IPS-15b (cell line): ENCODE data around the gene CDIPT.

Source experiments
- H3K27me3 ChIP-seq: one replicate; pipeline ENCODE4 v1.6.1; 2013; ENCODE audit warnings: low read length; ENCODE audit not compliant: control insufficient read depth, insufficient read depth
- H3K36me3 ChIP-seq: one replicate; pipeline ENCODE4 v1.6.1; 2013; ENCODE audit warnings: low read length; ENCODE audit not compliant: control insufficient read depth, insufficient read depth
- H3K4me1 ChIP-seq: one replicate; pipeline ENCODE4 v1.6.1; 2013; ENCODE audit warnings: mild to moderate bottlenecking, low read length; ENCODE audit not compliant: control insufficient read depth, insufficient read depth
- H3K4me3 ChIP-seq: one replicate; pipeline ENCODE4 v1.5.1; 2013; ENCODE audit warnings: low read depth, low read length
- H3K9ac ChIP-seq: one replicate; pipeline ENCODE4 v1.6.1; 2013; ENCODE audit warnings: low read depth, mild to moderate bottlenecking, low read length
- H3K9me3 ChIP-seq: one replicate; pipeline ENCODE4 v1.6.1; 2013; ENCODE audit warnings: mild to moderate bottlenecking, low read length; ENCODE audit not compliant: control insufficient read depth, insufficient read depth

CDIPT gene

GRCh38 chr16:29812754-29813643, 50.0 kb downstream of the CDIPT start:
- Histone ChIP-seq H3K9ac (no peak overlapping the region), H3K4me1 (peaks cover 15% of the 10 kb centered on the region), H3K4me3 (peak overlapping the region; percentile 87)

GRCh38 chr16:29811896-29812665, 50.9 kb downstream of the CDIPT start, which contains the start of gene PRRT2:
PRRT2 (plus strand) TSS chr16:29812193; CDS start chr16:29813055, 862 bp downstream.
- Histone ChIP-seq H3K27me3 (no peaks in the 10 kb centered on the region), H3K36me3 (peaks cover 14% of the 10 kb centered on the region), H3K4me3 (peak within 1 kb of the TSS; percentile 87), H3K9me3 (no peaks in the 10 kb centered on the region), H3K4me1 (peaks cover 15% of the 10 kb centered on the region), H3K9ac (peak within 1 kb of the TSS; percentile 83)

More at GRCh38 chr16:29812754-29813643, 50.0 kb downstream of the CDIPT start:
- Histone ChIP-seq H3K36me3 (peaks cover 15% of the 10 kb centered on the region), H3K9me3 (no peaks in the 10 kb centered on the region), H3K27me3 (no peaks in the 10 kb centered on the region)

- no peaks in the 10 kb centered on the region for H3K9me3 ChIP-seq
- peaks cover 15% of the 10 kb centered on the region for H3K4me1 ChIP-seq
- H3K27me3 ChIP-seq, result no peaks in the 10 kb centered on the region
- H3K36me3 ChIP-seq, result peaks cover 14% of the 10 kb centered on the region
- peak overlapping the region; percentile 87 for H3K4me3 ChIP-seq
- H3K9ac ChIP-seq, result peak overlapping the region; percentile 83
These were observed 51.7 kb downstream of the CDIPT start for GRCh38 chr16:29811170-29811895.

- H3K4me3 ChIP-seq, result peak overlapping the region; percentile 87
- no peak overlapping the region for H3K9ac ChIP-seq
- H3K9me3 ChIP-seq, result no peaks in the 10 kb centered on the region
- peaks cover 15% of the 10 kb centered on the region for H3K4me1 ChIP-seq
- no peaks in the 10 kb centered on the region for H3K27me3 ChIP-seq
- H3K36me3 ChIP-seq, result peaks cover 14% of the 10 kb centered on the region
These were observed 52.3 kb downstream of the CDIPT start for GRCh38 chr16:29810699-29811169.

- Histone ChIP-seq H3K36me3 (peaks cover 14% of the 10 kb centered on the region), H3K9me3 (no peaks in the 10 kb centered on the region), H3K4me1 (peaks cover 15% of the 10 kb centered on the region), H3K27me3 (no peaks in the 10 kb centered on the region), H3K4me3 (peak overlapping the region; percentile 33), H3K9ac (no peak overlapping the region)
These were observed 53.0 kb downstream of the CDIPT start for GRCh38 chr16:29809850-29810698.

- H3K9me3 ChIP-seq, result no peaks in the 10 kb centered on the region
- no peak overlapping the region for H3K9ac ChIP-seq
- peak overlapping the region; percentile 22 for H3K4me3 ChIP-seq
- H3K36me3 ChIP-seq, result peaks cover 16% of the 10 kb centered on the region
- no peaks in the 10 kb centered on the region for H3K27me3 ChIP-seq
- peaks cover 16% of the 10 kb centered on the region for H3K4me1 ChIP-seq
These were observed 53.8 kb downstream of the CDIPT start for GRCh38 chr16:29809031-29809747.
